ENCODE data around the gene RRAGB. TPM values are rescaled to one million over a fixed set of nuclear protein-coding genes. Genes with fewer than 3 reads are reported as not detected.
"Not testable (repeated sequence)": the region's sequence is repeated elsewhere in the genome, so short reads cannot be mapped to it uniquely, and the experiment has no call there.

The RRAGB gene
- total RNA-seq, 1 experiment from 2014 or later, result 19.3 TPM

DNA sequence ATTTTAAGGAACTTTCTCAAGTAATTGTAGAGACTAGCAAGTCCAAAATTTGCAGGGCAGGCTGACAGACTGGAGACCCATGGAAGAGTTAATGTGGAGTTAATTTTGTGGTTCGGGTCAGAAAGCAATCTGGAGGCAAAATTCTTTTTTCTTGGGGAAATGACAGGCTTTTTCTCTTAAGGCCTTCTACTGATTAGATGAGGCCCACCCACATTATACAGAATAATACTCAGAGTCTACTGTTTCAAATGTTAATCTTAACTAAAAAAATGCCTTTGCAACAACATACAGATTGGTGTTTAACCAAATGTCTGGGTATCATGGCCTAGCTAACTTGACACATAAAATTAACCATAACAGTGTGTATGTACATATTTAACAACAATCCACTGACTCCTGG, 32.7 kb downstream of the RRAGB start:
- TF ChIP-seq, protein P1, sequence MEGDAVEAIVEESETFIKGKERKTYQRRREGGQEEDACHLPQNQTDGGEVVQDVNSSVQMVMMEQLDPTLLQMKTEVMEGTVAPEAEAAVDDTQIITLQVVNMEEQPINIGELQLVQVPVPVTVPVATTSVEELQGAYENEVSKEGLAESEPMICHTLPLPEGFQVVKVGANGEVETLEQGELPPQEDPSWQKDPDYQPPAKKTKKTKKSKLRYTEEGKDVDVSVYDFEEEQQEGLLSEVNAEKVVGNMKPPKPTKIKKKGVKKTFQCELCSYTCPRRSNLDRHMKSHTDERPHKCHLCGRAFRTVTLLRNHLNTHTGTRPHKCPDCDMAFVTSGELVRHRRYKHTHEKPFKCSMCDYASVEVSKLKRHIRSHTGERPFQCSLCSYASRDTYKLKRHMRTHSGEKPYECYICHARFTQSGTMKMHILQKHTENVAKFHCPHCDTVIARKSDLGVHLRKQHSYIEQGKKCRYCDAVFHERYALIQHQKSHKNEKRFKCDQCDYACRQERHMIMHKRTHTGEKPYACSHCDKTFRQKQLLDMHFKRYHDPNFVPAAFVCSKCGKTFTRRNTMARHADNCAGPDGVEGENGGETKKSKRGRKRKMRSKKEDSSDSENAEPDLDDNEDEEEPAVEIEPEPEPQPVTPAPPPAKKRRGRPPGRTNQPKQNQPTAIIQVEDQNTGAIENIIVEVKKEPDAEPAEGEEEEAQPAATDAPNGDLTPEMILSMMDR (IDR thresholded peaks at IDR 0.05; ENCODE audit: unreplicated experiment), result no peak
- no TSS peak for BruUV-seq (replicated peaks)
- Mint-ChIP-seq H3K27me3 (ENCODE audit: unreplicated experiment) (no peaks in the 10 kb centered on the region), H3K4me1 (ENCODE audit: low read depth, unreplicated experiment) (no peaks in the 10 kb centered on the region), H3K36me3 (ENCODE audit: insufficient read depth, unreplicated experiment) (no peaks in the 10 kb centered on the region), H3K27ac (ENCODE audit: unreplicated experiment) (no peak overlapping the region), H3K9me3 (ENCODE audit: low read depth, unreplicated experiment) (no peaks in the 10 kb centered on the region), H3K4me3 (ENCODE audit: low read depth, unreplicated experiment) (no peak overlapping the region)
- CTCF ChIA-PET, result no interaction called here
- intact Hi-C loops (cut with micrococcal nuclease; ENCODE audit: unreplicated experiment), result no loop called here
- DNase-seq, result no peak

DNA sequence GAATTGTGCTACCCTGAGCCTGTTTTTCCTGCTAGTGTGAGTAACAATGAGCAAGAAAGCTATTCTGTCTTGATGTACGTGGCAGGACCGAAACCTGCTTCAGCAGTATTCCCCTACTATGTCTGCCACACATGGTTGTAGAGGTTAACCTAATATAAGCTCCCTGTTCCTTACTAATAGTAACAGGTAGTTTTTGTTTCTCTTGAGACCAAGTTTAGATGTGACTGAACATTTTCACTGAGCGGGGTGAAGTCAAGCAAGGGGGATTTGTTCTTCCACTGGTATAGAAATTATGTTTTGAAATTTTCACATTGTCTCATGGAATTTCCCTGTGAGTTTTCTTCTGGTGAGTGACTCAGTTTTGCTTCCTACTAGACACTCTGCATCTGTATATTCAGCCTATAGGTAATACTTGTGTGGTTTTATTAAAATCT, 37.3 kb downstream of the RRAGB start:
- no peak for DNase-seq
- CTCF ChIA-PET, result no interaction called here
- H3K9me3 Mint-ChIP-seq (ENCODE audit: low read depth, unreplicated experiment), result no peaks in the 10 kb centered on the region
- TF ChIP-seq, protein P1 (IDR thresholded peaks at IDR 0.05; ENCODE audit: unreplicated experiment), result no peak
- no peaks in the 10 kb centered on the region for H3K27me3 Mint-ChIP-seq (ENCODE audit: unreplicated experiment)
- H3K4me3 Mint-ChIP-seq (ENCODE audit: low read depth, unreplicated experiment), result no peak overlapping the region
- no peak overlapping the region for H3K27ac Mint-ChIP-seq (ENCODE audit: unreplicated experiment)
- intact Hi-C loops (cut with micrococcal nuclease; ENCODE audit: unreplicated experiment), result no loop called here
- H3K36me3 Mint-ChIP-seq (ENCODE audit: insufficient read depth, unreplicated experiment), result no peaks in the 10 kb centered on the region
- H3K4me1 Mint-ChIP-seq (ENCODE audit: low read depth, unreplicated experiment), result no peaks in the 10 kb centered on the region
- BruUV-seq (replicated peaks), result no TSS peak

DNA sequence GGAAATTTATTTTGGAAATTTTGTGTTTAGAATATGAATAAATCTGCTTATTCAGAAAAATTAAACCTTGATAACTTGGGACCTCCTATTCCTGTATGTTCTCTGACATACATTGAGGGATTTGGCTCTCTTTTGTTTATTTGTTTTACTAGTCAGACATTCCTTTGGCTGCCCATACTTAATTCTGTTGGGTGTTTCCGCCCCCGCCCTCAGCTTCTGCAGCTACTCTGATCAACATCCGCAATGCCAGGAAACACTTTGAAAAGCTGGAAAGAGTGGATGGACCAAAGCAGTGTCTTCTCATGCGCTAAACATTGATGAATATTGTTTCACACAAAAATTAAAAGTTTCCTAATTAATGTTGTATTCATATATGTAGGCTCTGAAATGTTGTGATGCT, 40.5 kb downstream of the RRAGB start:
- Mint-ChIP-seq H3K9me3 (ENCODE audit: low read depth, unreplicated experiment) (no peaks in the 10 kb centered on the region), H3K36me3 (ENCODE audit: insufficient read depth, unreplicated experiment) (no peaks in the 10 kb centered on the region), H3K27me3 (ENCODE audit: unreplicated experiment) (no peaks in the 10 kb centered on the region), H3K27ac (ENCODE audit: unreplicated experiment) (no peak overlapping the region), H3K4me3 (ENCODE audit: low read depth, unreplicated experiment) (no peak overlapping the region), H3K4me1 (ENCODE audit: low read depth, unreplicated experiment) (no peaks in the 10 kb centered on the region)
- no TSS peak for BruUV-seq (replicated peaks)
- TF ChIP-seq, protein P1 (IDR thresholded peaks at IDR 0.05; ENCODE audit: unreplicated experiment), result no peak
- intact Hi-C loops (cut with micrococcal nuclease; ENCODE audit: unreplicated experiment), result no loop called here
- DNase-seq, result no peak
- CTCF ChIA-PET, result no interaction called here

DNA sequence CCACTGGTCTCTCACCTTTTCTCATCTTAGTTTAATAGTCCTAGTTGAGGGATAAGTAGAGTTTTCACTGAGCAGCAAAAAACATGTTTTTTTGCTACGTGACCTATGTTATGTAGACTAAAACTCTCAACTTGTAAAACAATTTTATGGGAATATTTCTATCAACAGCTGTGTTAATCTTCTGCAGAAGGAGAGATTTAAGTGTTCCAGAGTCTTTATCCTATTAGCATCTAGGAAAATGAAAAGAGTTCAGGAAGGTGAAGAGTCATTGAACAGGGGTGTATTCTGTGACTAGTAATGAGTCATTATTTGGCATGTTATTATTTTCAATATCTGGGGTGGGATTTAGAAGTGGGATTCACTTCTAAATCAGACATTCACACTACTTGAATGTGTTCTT, 41.9 kb downstream of the RRAGB start:
- intact Hi-C loops (cut with micrococcal nuclease; ENCODE audit: unreplicated experiment), result no loop called here
- TF ChIP-seq, protein P1 (IDR thresholded peaks at IDR 0.05; ENCODE audit: unreplicated experiment), result no peak
- Mint-ChIP-seq H3K9me3 (ENCODE audit: low read depth, unreplicated experiment) (no peaks in the 10 kb centered on the region), H3K27ac (ENCODE audit: unreplicated experiment) (no peak overlapping the region), H3K27me3 (ENCODE audit: unreplicated experiment) (no peaks in the 10 kb centered on the region), H3K4me3 (ENCODE audit: low read depth, unreplicated experiment) (no peak overlapping the region), H3K36me3 (ENCODE audit: insufficient read depth, unreplicated experiment) (no peaks in the 10 kb centered on the region), H3K4me1 (ENCODE audit: low read depth, unreplicated experiment) (no peaks in the 10 kb centered on the region)
- DNase-seq, result no peak
- CTCF ChIA-PET, result no interaction called here
- no TSS peak for BruUV-seq (replicated peaks)

DNA sequence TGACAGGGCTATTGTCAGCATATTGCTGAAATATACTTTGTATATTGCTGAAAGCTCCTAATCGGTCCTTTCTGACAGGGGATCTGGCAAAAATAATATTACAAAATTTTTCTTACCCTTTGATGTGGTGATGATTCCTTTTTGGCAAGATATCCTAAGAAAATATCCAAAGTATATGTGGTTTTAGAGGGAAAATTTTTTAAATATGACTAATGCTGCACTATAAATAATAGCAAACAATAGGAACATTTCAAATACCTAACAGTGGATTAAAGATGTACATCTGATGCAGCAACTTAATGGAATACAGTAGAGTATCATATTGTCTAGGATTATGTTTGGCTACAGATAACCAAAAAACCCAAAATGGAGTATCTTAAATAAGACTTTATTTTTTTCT, 49.6 kb downstream of the RRAGB start:
- peaks cover 2% of the 10 kb centered on the region for H3K9me3 Mint-ChIP-seq (ENCODE audit: low read depth, unreplicated experiment)
- CTCF ChIA-PET, result no interaction called here

DNA sequence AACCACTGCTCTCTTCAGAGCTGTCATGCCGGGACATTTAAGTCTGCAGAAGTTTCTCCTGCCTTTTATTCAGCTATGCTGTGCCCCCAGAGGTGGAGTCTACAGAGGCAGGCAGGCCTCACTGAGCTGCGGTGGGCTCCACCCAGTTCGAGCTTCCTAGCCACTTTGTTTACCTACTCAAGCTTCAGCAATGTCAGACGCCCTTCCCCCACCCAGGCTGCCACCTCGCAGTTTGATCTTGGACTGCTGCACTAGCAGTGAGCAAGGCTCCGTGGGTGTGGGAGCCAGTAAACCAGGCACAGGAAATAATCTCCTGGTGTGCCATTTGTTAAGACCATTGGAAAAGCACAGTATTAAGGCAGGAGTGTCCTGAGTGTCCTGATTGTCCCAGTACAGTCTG, 56.9 kb downstream of the RRAGB start:
- H3K4me3 Mint-ChIP-seq (ENCODE audit: low read depth, unreplicated experiment); BruUV-seq (replicated peaks); intact Hi-C loops (cut with micrococcal nuclease; ENCODE audit: unreplicated experiment); H3K27ac Mint-ChIP-seq (ENCODE audit: unreplicated experiment); DNase-seq; CTCF ChIA-PET; H3K4me1 Mint-ChIP-seq (ENCODE audit: low read depth, unreplicated experiment); H3K27me3 Mint-ChIP-seq (ENCODE audit: unreplicated experiment); H3K36me3 Mint-ChIP-seq (ENCODE audit: insufficient read depth, unreplicated experiment); H3K9me3 Mint-ChIP-seq (ENCODE audit: low read depth, unreplicated experiment): not testable (repeated sequence)

More for the DNA sequence above, 49.6 kb downstream of the RRAGB start:
- H3K27ac Mint-ChIP-seq (ENCODE audit: unreplicated experiment), result no peak overlapping the region
- no TSS peak for BruUV-seq (replicated peaks)
- no peaks in the 10 kb centered on the region for H3K27me3 Mint-ChIP-seq (ENCODE audit: unreplicated experiment)
- TF ChIP-seq, protein P1 (IDR thresholded peaks at IDR 0.05; ENCODE audit: unreplicated experiment), result no peak
- no peaks in the 10 kb centered on the region for H3K4me1 Mint-ChIP-seq (ENCODE audit: low read depth, unreplicated experiment)
- no peak for DNase-seq
- H3K4me3 Mint-ChIP-seq (ENCODE audit: low read depth, unreplicated experiment), result no peak overlapping the region
- intact Hi-C loops (cut with micrococcal nuclease; ENCODE audit: unreplicated experiment), result no loop called here
- H3K36me3 Mint-ChIP-seq (ENCODE audit: insufficient read depth, unreplicated experiment), result no peaks in the 10 kb centered on the region
